HG02678 (cell line): ENCODE measurements around the gene CNP.

ENCODE experiments used
- ATAC-seq: cut with Tn5 transposase; IDR thresholded peaks from one replicate; pipeline ENCODE4 v1.9.1; 2021; ENCODE audit warnings: mild to moderate bottlenecking, moderate library complexity; ENCODE audit not compliant: unreplicated experiment

The CNP gene

DNA sequence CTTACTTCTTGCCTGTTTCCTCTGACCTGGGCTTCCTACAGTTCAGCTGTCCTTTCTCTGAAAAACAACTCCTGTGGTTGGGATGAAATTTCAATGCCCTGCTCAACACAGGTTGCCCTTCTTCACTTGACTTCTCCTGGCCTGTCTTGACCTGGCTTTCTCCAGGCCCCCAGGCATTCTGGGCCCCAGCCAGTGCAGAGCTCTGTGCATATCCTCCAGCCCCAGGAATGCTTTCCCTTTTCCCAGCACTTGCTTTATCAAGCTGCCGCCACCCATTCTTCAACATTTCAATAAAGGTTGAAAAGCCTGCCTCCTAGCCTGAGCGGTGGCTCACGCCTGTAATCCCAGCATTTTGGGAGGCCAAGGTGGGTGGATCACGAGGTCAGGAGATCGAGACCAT is 25.4 kb upstream of the CNP start:
- no peak for ATAC-seq

DNA sequence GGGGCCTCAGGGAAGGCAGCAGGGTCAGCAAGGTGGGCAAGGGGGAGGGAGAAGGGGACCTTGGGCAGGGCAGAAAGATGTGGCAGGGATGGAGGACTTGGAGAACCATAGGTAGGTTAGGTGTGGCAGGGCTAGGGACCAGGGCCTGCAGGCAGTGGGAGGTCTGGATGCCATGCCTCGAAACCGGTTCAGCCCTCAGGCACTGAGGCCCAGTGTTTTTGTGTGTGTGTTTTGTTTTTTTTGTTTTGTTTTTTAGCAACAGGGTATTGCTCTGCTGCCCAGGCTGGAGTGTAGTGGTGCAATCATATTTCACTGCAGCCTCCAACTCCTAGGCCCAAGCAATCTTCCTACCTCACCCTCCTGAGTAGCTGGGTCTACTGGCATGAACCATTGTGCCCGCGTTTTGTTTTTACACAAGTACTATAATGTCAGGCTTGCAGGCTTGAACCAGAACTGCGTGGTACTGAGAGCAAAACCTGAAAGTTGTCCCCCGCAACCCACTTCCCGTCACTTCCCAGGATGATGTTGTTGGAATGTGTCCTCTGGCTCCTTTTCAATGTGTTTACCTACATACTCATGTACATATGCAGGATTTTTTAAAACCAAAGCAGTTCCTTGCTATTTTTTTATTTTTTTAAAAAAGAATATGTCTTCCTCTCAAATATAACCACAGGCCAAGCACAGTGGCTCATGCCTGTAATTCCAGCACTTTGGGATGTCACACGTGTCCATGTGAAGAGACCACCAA is 23.8 kb upstream of the CNP start:
- no peak for ATAC-seq

DNA sequence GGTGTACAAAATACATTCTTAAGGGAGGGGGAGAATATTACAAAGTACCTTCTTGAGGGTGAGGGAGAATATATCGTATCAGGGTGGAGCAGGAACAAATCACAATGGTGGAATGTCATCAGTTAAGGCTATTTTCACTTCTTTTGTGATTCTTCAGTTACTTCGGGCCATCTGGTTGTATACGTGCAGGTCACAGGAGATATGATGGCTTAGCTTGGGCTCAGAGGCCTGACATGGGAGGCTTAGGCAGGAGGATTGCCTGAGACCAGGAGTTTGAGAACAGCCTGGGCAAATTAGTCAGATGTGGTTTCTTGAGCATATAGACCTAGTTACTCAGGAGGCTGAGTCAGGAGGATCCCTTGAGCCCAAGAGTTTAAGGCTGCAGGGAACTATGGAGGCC is 23.1 kb upstream of the CNP start:
- ATAC-seq = no peak

DNA sequence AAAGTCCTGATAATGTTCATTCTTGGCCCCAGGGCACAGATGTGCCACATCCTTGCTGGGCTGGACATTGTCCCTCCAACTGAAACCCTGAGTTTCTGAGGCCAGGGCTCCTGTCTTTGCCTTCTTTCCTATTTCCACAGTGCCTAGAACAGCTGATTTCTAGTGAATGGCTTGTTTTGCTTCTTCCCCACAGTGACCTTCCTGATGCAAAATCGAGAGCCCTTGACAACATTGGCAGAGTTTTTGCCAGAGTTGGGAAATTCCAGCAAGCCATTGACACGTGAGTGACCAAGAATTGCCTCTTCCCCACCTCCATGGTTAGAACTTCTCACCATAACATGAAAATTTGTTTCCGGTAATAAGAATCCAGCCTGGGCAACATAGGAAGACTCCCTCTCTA is 21.7 kb upstream of the CNP start:
- ATAC-seq = no peak

DNA sequence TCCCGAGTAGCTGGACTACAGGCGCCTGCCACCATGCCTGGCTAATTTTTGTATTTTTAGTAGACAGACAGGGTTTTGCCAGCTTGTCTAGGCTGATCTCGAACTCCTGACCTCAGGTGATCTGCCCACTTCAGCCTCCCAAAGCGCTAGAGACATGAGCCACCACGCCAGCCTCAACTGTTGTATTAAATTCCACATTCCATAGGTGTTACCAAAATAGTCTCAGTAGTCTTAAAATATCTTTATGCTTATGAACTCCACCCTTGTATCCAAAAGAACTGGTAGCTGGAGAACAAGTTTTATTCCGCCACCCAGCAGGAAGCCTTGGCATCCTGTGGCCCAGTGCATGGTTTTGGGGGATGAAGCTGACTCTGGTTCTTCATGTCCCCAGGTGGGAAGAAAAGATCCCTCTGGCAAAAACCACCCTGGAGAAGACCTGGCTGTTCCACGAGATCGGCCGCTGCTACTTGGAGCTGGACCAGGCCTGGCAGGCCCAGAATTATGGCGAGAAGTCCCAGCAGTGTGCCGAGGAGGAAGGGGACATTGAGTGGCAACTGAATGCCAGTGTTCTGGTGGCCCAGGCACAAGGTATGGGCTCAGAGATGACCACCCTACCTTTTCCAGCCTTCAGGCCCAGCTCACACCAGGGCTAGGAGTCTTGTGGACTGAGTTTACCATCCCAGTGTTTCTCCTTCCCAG is 17.7 kb upstream of the CNP start:
- ATAC-seq = no peak

DNA sequence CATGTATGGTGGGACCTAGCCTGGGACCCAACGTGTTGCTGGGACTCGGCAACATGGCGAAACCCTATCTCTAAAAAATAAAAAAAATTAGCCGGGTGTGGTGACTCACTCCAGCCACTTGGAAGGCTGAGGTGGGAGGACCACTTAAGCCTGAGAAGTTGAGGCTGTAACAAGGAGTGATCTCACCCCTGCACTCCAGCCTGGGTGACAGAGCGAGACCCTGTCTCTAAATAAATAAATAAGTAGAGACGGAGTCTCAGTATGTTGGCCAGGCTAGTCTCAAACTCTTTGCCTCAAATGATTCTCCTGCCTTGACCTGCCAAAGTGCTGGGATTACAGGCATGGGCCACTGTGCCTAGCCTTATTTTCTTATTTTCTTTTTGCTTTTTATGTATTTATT is 10.1 kb upstream of the CNP start:
- no peak for ATAC-seq

DNA sequence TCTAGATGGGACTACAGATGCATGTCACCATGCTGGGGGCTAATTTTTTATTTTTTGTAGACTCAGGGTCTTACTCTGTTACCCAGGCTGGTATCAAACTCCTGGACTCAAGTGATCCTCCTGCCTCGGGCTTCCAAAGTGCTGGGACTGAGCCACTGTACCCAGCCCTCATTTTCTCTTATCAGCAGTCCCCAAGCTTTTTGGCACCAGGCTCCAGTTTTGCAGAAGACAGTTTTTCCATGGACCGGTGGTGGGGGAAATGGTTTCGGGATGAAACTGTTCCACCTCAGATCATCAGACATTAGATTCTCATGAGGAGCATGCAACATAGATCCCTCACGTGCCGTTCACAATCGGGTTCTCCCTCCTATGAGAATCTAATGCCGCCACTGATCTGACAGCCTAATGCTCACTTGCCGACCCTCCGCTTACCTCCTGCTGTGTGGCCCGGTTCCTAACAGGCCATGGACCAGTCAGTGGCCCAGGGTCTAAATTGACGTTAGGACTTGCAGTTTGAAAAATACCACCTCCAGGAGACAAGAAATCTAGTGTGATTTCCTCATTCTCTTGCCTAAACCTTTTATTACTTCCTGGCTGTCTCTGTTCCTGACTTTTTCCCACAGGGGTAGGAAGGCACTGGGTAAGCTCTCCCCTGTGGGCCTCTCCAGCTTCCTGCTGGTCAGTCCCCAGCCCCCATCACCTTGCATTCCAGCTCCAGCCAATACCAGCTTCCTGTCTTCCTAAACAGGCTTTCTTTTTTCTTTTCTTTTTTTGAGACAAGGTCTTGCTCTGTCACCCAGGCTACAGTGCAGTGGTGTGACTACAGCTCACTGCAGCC is 9.3 kb upstream of the CNP start:
- no peak for ATAC-seq

DNA sequence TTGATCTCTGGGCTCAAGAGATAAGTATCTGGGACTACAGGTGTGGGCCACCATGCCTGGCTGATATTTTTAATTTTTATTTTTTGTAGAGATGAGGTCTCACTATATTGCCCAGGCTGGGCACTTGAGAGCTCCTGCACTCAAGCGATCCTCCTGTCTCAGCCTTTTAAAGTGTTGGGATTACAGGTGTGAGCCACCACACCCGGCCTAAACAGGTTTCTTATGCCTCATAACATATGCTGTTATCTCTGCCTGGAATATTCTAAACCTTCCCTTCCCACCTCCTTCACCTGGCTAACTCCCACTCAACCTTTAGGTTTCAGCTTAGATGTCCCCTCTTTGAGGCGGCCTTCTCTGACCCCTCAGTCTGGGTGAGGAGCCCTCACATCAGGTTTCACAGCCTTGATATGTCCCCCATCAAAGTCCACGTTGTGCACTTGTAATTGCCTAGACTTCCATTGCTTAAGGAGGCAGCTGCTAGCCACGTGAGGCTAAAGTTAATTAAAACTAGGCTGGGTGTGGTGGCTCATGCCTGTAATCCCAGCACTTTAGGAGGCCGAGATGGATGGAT is 8.6 kb upstream of the CNP start:
- no peak for ATAC-seq

DNA sequence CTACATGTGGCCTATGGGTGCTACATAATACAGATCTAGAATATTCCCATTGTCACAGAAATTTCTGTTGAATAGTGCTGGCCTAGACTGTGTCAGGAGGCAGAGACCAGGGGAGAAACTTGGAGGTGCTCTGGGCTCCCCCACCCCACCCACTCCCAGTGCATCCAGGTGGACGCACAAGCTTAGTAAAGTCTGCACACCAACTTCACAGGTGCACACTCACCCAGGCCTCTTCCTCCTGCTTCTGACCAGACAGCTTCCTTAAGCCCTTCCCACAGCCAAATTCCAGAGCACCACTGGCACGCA is 7.6 kb upstream of the CNP start:
- no peak for ATAC-seq

DNA sequence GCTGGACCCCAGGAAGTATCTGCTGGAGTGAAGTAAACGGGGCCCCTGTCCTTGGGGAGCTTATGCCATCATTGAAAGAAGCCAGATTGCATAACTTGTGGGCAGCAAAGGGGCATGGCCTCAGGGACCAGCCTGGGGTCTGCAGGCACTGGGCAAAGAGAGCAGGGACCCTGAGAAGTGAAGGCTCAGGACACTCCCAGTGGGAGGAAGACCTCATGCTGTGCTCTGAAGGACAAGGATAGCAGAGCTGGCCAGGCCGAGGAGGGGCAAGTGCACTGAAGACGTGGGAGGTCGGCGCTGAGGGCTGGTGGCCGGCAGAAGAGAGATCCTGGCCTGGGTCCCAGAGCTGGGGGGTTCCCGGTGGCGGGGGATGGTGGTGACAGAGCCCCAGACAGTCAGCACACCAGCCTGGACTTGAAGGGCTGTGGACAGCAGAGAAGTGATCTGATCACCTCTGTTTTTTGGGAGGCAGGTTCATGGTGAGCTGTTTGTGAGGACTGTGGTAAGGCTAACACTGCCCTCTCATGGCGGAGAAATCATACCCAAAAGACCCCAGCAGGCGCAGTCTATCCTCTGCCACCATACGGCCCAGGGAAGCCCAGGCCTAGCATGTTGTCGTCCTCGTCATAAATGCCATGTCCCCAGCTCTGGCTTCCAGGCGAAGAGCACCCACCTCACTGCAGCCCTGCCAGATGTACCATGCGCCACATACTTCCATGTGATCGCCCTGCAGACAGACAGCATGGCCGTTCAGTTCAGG is 7.1 kb upstream of the CNP start:
- ATAC-seq = no peak

DNA sequence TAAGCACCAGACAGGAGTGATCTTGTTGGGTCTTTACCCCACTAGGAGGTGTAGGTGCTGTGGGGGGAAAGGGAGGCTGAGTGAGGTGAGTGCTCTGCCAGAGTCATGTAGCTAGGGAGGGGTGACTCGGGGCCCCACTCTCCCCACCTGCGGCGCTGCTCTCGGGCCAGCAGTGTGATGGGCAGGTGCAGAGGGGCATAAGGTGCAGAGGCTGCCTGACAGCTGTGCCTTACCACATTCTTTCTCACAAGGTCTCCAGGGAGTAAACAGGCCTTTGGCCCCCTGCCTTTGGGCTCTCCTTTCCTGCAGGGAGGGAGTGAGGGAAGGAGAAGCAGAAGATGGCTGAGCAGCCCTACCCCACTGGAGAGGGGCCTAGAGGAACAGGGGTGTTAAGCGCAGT is 4.5 kb upstream of the CNP start:
- no peak for ATAC-seq

DNA sequence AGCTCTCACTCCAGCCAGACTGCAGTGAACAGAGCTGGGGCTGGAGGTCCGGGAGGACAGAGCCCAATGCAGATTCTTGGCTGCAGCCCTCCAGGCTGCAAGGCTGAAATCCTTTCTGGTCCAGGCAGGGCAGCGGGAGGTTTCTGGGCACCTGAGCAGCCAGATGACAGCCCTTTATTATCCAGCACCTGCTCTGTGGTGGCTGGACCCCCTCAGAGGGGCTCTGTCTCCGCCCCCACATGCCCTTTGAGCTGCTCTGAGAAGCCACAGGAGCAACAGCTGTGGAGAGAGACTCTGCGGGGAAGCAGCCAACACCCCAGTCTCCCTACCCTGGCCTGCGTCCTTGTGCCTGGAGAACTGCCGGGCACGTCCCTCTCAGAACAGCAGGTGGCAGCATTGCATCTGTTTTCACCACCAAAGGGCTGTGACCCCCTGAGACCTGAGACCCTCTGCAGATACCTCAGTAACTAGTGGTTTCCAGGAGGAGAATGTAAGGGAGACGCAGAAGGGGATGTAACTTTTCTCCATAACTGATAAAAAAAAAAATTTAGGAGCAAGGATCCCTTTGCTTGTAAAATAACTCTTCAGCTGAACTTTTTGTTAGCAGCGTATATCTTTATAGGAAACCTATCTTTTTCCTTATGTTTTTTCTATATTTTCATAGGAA is 3.7 kb upstream of the CNP start:
- ATAC-seq = no peak

DNA sequence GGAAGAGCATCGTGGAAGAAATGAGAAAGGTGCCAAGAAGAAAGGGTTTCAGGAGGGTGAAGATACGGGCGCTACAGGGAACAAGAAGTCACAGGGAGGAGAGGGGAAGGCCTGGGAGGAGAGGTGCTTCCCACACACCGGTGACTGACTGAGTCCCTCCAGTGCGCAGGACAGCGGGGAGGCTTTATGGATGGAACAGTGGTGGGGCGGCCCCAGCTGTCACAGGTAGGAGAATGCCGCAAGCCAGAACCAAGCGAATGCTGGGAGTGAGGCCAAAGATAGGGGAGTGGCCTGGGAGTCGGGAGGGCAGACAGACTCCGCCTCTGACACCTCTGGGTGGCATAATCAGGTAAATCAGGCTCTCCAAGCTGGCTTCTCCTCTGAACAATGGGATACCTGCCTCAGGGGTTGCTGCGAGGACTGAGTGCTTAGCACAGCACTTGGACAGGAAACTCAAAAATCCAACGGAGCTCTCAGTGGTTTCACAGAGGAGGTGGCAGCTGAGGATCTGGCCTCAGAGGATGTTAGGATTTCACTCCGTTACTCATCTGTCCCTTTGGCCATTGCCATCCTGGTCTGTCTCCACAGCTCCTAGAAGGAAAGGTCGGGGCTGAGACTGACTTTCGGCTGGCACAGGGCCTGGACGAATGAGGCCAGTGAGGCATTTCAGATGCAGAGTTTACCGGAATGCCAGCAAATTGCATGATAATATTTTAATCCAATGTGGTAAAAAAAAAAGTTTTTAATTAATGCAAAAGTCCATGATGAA is 717 bp upstream of the CNP start:
- peak; percentile 38 for ATAC-seq

DNA sequence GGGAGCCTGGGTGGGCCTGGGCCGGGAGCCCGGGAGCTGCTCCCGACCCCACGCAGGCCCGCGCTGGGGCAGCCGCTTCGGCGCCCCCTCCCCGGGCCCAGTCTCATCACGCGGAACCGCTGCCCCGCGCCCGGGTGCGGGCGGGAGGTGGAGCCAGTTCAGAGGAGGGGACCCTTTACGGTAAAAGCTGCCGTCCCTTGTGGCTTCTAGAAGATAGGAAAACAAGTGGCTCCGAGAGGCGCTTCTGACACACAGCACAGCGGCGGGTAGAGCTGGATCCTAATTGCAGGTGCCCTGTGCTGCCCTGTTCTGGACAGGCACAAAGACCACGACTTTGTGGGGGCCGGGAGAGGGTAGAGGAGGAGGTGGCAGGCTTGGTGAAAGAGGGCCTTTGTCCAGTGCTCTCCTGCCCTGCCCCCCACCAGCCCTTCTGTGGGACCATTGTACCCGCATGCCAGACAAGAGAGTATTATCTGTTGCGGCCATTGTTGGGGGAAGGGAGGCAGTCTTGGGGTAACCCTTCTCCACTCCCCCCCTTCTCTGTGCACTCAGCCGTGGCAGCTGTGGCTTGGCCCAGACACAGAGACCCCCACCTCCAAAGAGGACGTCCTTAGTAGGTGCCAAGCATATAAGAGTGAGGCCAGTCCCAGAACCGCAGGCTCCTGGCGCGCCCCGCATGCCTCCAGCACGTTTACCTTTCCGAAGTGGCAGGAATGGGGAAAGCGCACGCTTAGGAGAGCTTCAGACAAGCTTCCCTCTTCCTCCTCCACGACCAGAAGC is 736 bp downstream of the CNP start:
- no peak for ATAC-seq

DNA sequence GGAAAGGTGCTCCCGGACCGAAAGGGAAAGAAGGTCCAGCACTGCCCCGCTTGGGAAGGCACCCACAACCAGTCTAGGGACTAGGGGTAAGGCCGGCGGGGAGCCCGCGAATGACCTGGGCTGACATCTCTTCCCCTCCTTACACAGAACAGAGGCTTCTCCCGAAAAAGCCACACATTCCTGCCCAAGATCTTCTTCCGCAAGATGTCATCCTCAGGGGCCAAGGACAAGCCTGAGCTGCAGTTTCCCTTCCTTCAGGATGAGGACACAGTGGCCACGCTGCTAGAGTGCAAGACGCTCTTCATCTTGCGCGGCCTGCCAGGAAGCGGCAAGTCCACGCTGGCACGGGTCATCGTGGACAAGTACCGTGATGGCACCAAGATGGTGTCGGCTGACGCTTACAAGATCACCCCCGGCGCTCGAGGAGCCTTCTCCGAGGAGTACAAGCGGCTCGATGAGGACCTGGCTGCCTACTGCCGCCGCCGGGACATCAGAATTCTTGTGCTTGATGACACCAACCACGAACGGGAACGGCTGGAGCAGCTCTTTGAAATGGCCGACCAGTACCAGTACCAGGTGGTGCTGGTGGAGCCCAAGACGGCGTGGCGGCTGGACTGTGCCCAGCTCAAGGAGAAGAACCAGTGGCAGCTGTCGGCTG is 1.5 kb downstream of the CNP start:
- no peak for ATAC-seq

DNA sequence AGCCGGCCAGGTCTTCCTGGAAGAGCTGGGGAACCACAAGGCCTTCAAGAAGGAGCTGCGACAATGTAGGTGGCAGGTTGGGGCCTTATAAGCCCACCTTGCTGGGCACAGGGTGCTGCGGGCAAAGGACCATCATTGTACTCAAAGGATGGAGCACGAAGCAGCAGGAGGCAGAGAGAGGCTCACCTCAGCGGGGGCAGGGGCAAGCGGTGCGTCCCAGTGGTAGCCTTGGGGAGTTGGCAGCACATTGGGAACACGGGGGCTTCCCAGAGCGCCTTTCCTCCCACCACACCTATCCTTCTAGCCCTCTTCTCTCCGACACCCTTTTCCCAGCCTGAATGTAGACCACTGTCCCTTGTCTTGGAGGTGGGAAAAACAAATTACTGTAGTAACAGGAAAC is 2.1 kb downstream of the CNP start:
- ATAC-seq = no peak

DNA sequence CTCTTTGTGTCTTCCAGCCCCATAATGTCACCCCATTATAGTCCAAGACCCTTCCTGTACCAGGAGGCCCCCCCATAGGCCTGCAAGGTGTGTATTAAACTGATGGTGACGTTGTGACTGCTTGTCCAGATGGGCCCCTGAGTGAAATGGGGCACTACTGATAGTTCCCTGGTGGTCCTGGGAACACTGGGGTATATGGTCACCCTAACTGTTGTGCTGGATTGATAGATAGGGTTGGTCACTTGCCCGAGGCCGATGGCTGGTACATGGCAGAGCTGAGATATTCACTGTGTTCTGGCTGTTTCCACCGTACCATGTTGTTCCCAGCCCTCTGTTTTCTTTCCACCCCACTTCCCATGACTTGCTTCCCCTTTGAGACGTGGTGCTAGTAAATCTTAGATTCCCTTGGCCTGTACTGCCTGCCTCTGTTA is 4.3 kb downstream of the CNP start:
- no peak for ATAC-seq

DNA sequence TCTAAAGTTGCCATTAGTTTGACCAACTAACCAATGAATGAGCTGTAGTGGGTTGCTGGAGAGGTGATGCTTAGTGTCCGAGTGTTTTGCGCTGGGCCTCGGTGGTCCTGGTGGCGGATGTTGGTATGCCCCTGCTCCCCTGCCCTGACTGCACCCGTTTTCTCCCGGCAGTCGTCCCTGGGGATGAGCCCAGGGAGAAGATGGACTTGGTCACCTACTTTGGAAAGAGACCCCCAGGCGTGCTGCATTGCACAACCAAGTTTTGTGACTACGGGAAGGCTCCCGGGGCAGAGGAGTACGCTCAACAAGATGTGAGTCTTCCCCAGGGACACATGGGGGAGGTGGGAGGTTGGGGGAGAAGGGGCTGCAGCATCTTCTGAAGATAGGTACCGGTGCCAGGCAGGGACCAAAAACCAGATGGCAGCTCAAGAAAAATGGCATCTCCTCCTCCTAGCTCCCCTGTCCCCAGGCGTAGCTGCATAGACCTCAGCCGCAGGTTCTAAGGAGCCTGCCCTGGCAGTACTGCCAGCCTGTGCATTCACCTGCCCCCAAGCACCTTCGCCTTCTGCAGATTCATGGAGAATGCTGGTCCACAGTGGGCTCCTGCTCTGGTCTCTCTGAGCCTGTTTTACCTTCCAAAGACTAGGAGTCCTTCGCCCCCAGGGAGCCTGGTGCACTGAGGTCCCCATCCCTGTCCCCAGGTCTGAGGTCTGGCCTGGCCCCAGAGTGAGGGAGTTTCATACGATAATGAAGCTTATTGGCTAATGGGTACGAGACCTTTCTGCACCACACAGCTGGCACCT is 5.3 kb downstream of the CNP start:
- no peak for ATAC-seq
